GM18526 (cell line): ENCODE measurements around the gene LINGO1.

Experiments
- POLR2A ChIP-seq: IDR thresholded peaks from 3 replicates; pipeline ENCODE4 v1.6.1; 2011; ENCODE audit not compliant: insufficient read length; ENCODE audit errors: extremely low read depth

LINGO1 gene

GRCh38 chr15:77565378-77565915 lies 67.3 kb downstream of the LINGO1 start:
- TF ChIP-seq POLR2A, result no peak

DNA sequence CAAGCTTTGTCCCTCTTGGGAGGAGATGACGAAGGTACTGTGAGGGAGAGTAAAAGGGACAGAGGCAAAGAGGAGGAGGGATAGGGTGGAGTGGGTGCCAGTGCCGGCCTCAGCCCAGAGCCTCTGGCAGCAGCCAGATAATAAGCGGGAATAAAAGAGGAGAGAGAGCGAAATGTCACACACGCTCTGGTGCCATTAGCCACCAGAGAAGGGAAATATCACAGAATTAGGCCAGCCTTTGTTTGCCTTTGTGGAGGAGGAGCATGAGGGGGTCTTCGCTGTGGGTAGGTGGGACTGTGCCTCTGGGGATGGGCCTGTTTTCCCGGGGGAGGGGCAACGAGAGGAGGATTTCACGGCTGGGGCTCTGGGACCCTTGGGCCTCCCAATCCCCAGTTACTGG lies 67.8 kb downstream of the LINGO1 start:
- TF ChIP-seq POLR2A, result no peak

GRCh38 chr15:77564341-77564740 lies 68.4 kb downstream of the LINGO1 start:
- no peak for TF ChIP-seq POLR2A

GRCh38 chr15:77563623-77564156 lies 69.0 kb downstream of the LINGO1 start:
- TF ChIP-seq POLR2A, result no peak
